Nephron progenitor cell (in vitro differentiated cells): Measurements from ENCODE around the gene ATP5PB.

Source experiments
- DNase-seq: peaks from one replicate; pipeline ENCODE4 v3.0.0; 2021
- H3K27ac Mint-ChIP-seq: 2 replicates; pipeline ENCODE4 v1.8.0; 2021; ENCODE audit warnings: mild to moderate bottlenecking, moderate library complexity, mixed read lengths
- H3K27me3 Mint-ChIP-seq: 2 replicates; pipeline ENCODE4 v1.8.0; 2021; ENCODE audit warnings: mild to moderate bottlenecking, low read depth, mixed read lengths; ENCODE audit not compliant: poor library complexity
- H3K36me3 Mint-ChIP-seq: 2 replicates; pipeline ENCODE4 v1.8.0; 2021; ENCODE audit warnings: low read depth, mixed read lengths
- H3K4me1 Mint-ChIP-seq: 2 replicates; pipeline ENCODE4 v1.8.0; 2021; ENCODE audit warnings: mixed read lengths
- H3K4me3 Mint-ChIP-seq: 2 replicates; pipeline ENCODE4 v1.8.0; 2021; ENCODE audit warnings: mild to moderate bottlenecking, moderate library complexity, mixed read lengths
- H3K9me3 Mint-ChIP-seq: 2 replicates; pipeline ENCODE4 v1.8.0; 2021; ENCODE audit warnings: mild to moderate bottlenecking, moderate library complexity, mixed read lengths
- CTCF ChIP-seq: fragments of 200-600 bp; sonication (generic); IDR thresholded peaks from 2 replicates; pipeline ENCODE4 v1.5.0; 2021; ENCODE audit warnings: antibody characterized with exemption

The ATP5PB gene

GRCh38 chr1:111441573-111442192, 7.6 kb upstream of the ATP5PB start:
- peaks cover 7% of the 10 kb centered on the region for H3K4me1 Mint-ChIP-seq
- TF ChIP-seq CTCF = peak; percentile 65
- H3K27me3 Mint-ChIP-seq = no peaks in the 10 kb centered on the region
- peak; percentile 58 for DNase-seq
- no peaks in the 10 kb centered on the region for H3K9me3 Mint-ChIP-seq
- H3K4me3 Mint-ChIP-seq = no peak overlapping the region
- peaks cover 47% of the 10 kb centered on the region for H3K36me3 Mint-ChIP-seq
- no peak overlapping the region for H3K27ac Mint-ChIP-seq

- no peak overlapping the region for H3K4me3 Mint-ChIP-seq
- peaks cover 47% of the 10 kb centered on the region for H3K36me3 Mint-ChIP-seq
- no peak for DNase-seq
- peaks cover 15% of the 10 kb centered on the region for H3K4me1 Mint-ChIP-seq
- H3K9me3 Mint-ChIP-seq = no peaks in the 10 kb centered on the region
- H3K27ac Mint-ChIP-seq = no peak overlapping the region
- no peak for TF ChIP-seq CTCF
- H3K27me3 Mint-ChIP-seq = no peaks in the 10 kb centered on the region
Observed at GRCh38 chr1:111442457-111442856, 6.8 kb upstream of the ATP5PB start.

- Mint-ChIP-seq H3K9me3 (no peaks in the 10 kb centered on the region), H3K36me3 (peaks cover 44% of the 10 kb centered on the region), H3K4me1 (peaks cover 25% of the 10 kb centered on the region)
Observed at GRCh38 chr1:111444031-111444430, 5.2 kb upstream of the ATP5PB start.

GRCh38 chr1:111446546-111446945, 2.7 kb upstream of the ATP5PB start:
- H3K4me3 Mint-ChIP-seq = peak overlapping the region; percentile 49
- no peaks in the 10 kb centered on the region for H3K9me3 Mint-ChIP-seq
- H3K4me1 Mint-ChIP-seq = peaks cover 40% of the 10 kb centered on the region
- no peaks in the 10 kb centered on the region for H3K27me3 Mint-ChIP-seq
- H3K36me3 Mint-ChIP-seq = peaks cover 33% of the 10 kb centered on the region
- no peak overlapping the region for H3K27ac Mint-ChIP-seq
- no peak for TF ChIP-seq CTCF
- no peak for DNase-seq

More at GRCh38 chr1:111444031-111444430, 5.2 kb upstream of the ATP5PB start:
- no peak for DNase-seq
- Mint-ChIP-seq H3K4me3 (no peak overlapping the region), H3K27me3 (no peaks in the 10 kb centered on the region), H3K27ac (peak overlapping the region; percentile 4)
- TF ChIP-seq CTCF = no peak

- Mint-ChIP-seq H3K9me3 (no peaks in the 10 kb centered on the region), H3K4me1 (peaks cover 47% of the 10 kb centered on the region), H3K27ac (no peak overlapping the region), H3K36me3 (peaks cover 32% of the 10 kb centered on the region), H3K4me3 (peak overlapping the region; percentile 100), H3K27me3 (no peaks in the 10 kb centered on the region)
- no peak for DNase-seq
- no peak for TF ChIP-seq CTCF
Observed at GRCh38 chr1:111446967-111447892, 2.0 kb upstream of the ATP5PB start.
